HepG2 (cell line): ENCODE results near the gene RABIF. TPM values are rescaled to one million over a fixed set of nuclear protein-coding genes. Genes with fewer than 3 reads are reported as not detected.
A peak's percentile ranks its signal among the peaks of the same experiment; 100 is the strongest.

Source experiments
- CBX5 ChIP-seq: sonication (generic); formaldehyde crosslinking; IDR thresholded peaks from 2 replicates; pipeline ENCODE4 v1.4.0; 2020; ENCODE audit warnings: missing genetic modification reagents, borderline replicate concordance
- FIP1L1 ChIP-seq: fragments of 200-400 bp; formaldehyde crosslinking; IDR thresholded peaks from 2 replicates; pipeline ENCODE4 v1.6.1; 2018; ENCODE audit warnings: low read depth, mild to moderate bottlenecking, low read length, moderate library complexity, borderline replicate concordance; ENCODE audit not compliant: insufficient read depth
- GABPB1 ChIP-seq: IDR thresholded peaks from 2 replicates; pipeline ENCODE4 v1.6.1; 2016; ENCODE audit warnings: mild to moderate bottlenecking, missing genetic modification reagents, moderate library complexity, missing compliant biosample characterization
- GTF3A ChIP-seq: sonication (generic); formaldehyde crosslinking; conservative IDR thresholded peaks from 2 replicates; pipeline ENCODE4 v1.4.0; 2020; ENCODE audit warnings: mild to moderate bottlenecking, missing genetic modification reagents
- HHEX ChIP-seq: IDR thresholded peaks from 2 replicates; pipeline ENCODE4 v1.6.1; 2016; ENCODE audit warnings: control low read depth
- HMGA1 ChIP-seq: sonication (generic); formaldehyde crosslinking; conservative IDR thresholded peaks from 2 replicates; pipeline ENCODE4 v1.4.0; 2020; ENCODE audit warnings: missing genetic modification reagents
- HOXA5 ChIP-seq: sonication (generic); formaldehyde crosslinking; IDR thresholded peaks from 2 replicates; pipeline ENCODE4 v1.4.0; 2020; ENCODE audit warnings: missing genetic modification reagents
- PCBP2 ChIP-seq: fragments of 200-400 bp; formaldehyde crosslinking; optimal IDR thresholded peaks from 2 replicates; pipeline ENCODE3; 2018; ENCODE audit warnings: low read length, low read depth; ENCODE audit not compliant: poor library complexity, severe bottlenecking
- TBX3 ChIP-seq: fragments of 450-650 bp; IDR thresholded peaks from 2 replicates; pipeline ENCODE4 v1.6.1; 2017; ENCODE audit warnings: antibody characterized with exemption, mild to moderate bottlenecking, inconsistent platforms, borderline replicate concordance
- ZBTB10 ChIP-seq: sonication (generic); formaldehyde crosslinking; IDR thresholded peaks from 2 replicates; pipeline ENCODE4 v1.4.0; 2020; ENCODE audit warnings: missing genetic modification reagents, borderline replicate concordance
- ZBTB3 ChIP-seq: sonication (generic); formaldehyde crosslinking; IDR thresholded peaks from 2 replicates; pipeline ENCODE4 v1.4.0; 2020; ENCODE audit warnings: low read depth, mild to moderate bottlenecking, moderate library complexity, missing genetic modification reagents, borderline replicate concordance
- ZNF143 ChIP-seq: sonication (generic); formaldehyde crosslinking; IDR thresholded peaks from 2 replicates; pipeline ENCODE4 v1.4.0; 2020; ENCODE audit warnings: missing genetic modification reagents
- ZNF20 ChIP-seq: sonication (generic); formaldehyde crosslinking; IDR thresholded peaks from 2 replicates; pipeline ENCODE4 v1.4.0; 2020; ENCODE audit warnings: mild to moderate bottlenecking, moderate library complexity, missing genetic modification reagents
- ZNF382 ChIP-seq: sonication (generic); formaldehyde crosslinking; IDR thresholded peaks from 2 replicates; pipeline ENCODE4 v1.5.0; 2020; ENCODE audit warnings: missing genetic modification reagents, mild to moderate bottlenecking, borderline replicate concordance
- ZNF546 ChIP-seq: sonication (generic); formaldehyde crosslinking; conservative IDR thresholded peaks from 2 replicates; pipeline ENCODE4 v1.8.1; 2023; ENCODE audit warnings: mild to moderate bottlenecking, missing genetic modification reagents
- ZNF550 ChIP-seq: sonication (generic); formaldehyde crosslinking; IDR thresholded peaks from 2 replicates; pipeline ENCODE4 v1.4.0; 2020; ENCODE audit warnings: mild to moderate bottlenecking, missing genetic modification reagents, borderline replicate concordance
- ZNF782 ChIP-seq: sonication (generic); formaldehyde crosslinking; IDR thresholded peaks from 2 replicates; pipeline ENCODE4 v1.4.0; 2020; ENCODE audit warnings: missing genetic modification reagents, mild to moderate bottlenecking, borderline replicate concordance
- polyA plus RNA-seq, 8 experiments: library from polyadenylated mRNA; depleted of rRNA in 3 of 8; stranded (reverse) in 7 of 8; unstranded in 1 of 8; fragments of >200 nt; fragmentation: Illumina TruSeq in 4 of 8; extraction: Trizol in 4 of 8; gene quantifications; 2 replicates each; pipeline versions ENCODE4 v1.2.1 to v1.2.3, GENCODE V29; 2011 to 2016; ENCODE audit warnings: low read depth in 4 of 8, missing spikeins in 1 of 8, mixed read lengths in 1 of 8; ENCODE audit not compliant: insufficient read depth in 1 of 8
- total RNA-seq, 5 experiments: library from RNA; depleted of rRNA; stranded (reverse); fragments of >200 nt; fragmentation: Illumina TruSeq; extraction: Trizol; gene quantifications; 2 replicates each; pipeline ENCODE4 v1.2.3, GENCODE V29; 2016; ENCODE audit warnings: low read depth in 1 of 5
- TF ChIP-seq, protein P1 (sequence below): sonication (generic); formaldehyde crosslinking; IDR thresholded peaks from 2 replicates; pipeline ENCODE4 v1.8.0; 2022; ENCODE audit warnings: missing genetic modification reagents, low read depth, mild to moderate bottlenecking, borderline replicate concordance
- TF ChIP-seq, protein P2 (sequence below): sonication (generic); formaldehyde crosslinking; IDR thresholded peaks from 2 replicates; pipeline ENCODE4 v1.4.0; 2020; ENCODE audit warnings: mild to moderate bottlenecking, missing genetic modification reagents
- TF ChIP-seq, protein P3 (sequence below): sonication (generic); formaldehyde crosslinking; IDR thresholded peaks from 2 replicates; pipeline ENCODE4 v1.4.0; 2020; ENCODE audit warnings: missing genetic modification reagents

Gene RABIF
- total and polyA plus RNA-seq, 2 of the 13 experiments (the other 11 are each of a cell fraction or from before 2014, with no cell fraction given): 7.6 to 8.3 TPM

- TF ChIP-seq ZNF782: peak; percentile 74; the same call in 1 of the 2 replicates
- TF ChIP-seq, protein P1, sequence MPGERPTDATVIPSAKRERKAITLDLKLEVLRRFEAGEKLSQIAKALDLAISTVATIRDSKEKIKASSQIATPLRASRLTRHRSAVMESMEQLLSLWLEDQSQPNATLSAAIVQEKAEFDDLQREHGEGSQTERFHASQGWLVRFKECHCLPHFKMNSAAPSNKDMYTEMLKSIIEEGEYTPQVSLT (CRISPR knock-in tag): no peak
- no peak for TF ChIP-seq ZNF550
- TF ChIP-seq, protein P2, sequence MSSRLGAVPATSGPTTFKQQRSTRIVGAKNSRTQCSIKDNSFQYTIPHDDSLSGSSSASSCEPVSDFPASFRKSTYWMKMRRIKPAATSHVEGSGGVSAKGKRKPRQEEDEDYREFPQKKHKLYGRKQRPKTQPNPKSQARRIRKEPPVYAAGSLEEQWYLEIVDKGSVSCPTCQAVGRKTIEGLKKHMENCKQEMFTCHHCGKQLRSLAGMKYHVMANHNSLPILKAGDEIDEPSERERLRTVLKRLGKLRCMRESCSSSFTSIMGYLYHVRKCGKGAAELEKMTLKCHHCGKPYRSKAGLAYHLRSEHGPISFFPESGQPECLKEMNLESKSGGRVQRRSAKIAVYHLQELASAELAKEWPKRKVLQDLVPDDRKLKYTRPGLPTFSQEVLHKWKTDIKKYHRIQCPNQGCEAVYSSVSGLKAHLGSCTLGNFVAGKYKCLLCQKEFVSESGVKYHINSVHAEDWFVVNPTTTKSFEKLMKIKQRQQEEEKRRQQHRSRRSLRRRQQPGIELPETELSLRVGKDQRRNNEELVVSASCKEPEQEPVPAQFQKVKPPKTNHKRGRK (CRISPR knock-in tag): no peak
- no peak for TF ChIP-seq FIP1L1
- no peak for TF ChIP-seq ZNF382 (CRISPR knock-in tag)
- TF ChIP-seq GABPB1 (CRISPR knock-in tag): peak; percentile 90
- no peak for TF ChIP-seq PCBP2
- TF ChIP-seq, protein P3, sequence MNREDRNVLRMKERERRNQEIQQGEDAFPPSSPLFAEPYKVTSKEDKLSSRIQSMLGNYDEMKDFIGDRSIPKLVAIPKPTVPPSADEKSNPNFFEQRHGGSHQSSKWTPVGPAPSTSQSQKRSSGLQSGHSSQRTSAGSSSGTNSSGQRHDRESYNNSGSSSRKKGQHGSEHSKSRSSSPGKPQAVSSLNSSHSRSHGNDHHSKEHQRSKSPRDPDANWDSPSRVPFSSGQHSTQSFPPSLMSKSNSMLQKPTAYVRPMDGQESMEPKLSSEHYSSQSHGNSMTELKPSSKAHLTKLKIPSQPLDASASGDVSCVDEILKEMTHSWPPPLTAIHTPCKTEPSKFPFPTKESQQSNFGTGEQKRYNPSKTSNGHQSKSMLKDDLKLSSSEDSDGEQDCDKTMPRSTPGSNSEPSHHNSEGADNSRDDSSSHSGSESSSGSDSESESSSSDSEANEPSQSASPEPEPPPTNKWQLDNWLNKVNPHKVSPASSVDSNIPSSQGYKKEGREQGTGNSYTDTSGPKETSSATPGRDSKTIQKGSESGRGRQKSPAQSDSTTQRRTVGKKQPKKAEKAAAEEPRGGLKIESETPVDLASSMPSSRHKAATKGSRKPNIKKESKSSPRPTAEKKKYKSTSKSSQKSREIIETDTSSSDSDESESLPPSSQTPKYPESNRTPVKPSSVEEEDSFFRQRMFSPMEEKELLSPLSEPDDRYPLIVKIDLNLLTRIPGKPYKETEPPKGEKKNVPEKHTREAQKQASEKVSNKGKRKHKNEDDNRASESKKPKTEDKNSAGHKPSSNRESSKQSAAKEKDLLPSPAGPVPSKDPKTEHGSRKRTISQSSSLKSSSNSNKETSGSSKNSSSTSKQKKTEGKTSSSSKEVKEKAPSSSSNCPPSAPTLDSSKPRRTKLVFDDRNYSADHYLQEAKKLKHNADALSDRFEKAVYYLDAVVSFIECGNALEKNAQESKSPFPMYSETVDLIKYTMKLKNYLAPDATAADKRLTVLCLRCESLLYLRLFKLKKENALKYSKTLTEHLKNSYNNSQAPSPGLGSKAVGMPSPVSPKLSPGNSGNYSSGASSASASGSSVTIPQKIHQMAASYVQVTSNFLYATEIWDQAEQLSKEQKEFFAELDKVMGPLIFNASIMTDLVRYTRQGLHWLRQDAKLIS (CRISPR knock-in tag): no peak
- TF ChIP-seq HMGA1 (CRISPR knock-in tag): no peak
- no peak for TF ChIP-seq ZNF20 (CRISPR knock-in tag)
- TF ChIP-seq ZNF546 (CRISPR knock-in tag): no peak
- no peak for TF ChIP-seq HHEX (CRISPR knock-in tag)
- TF ChIP-seq ZBTB3: peak; percentile 88; the same call in 1 of the 2 replicates
- peak; percentile 66; the same call in 1 of the 2 replicates for TF ChIP-seq ZNF143 (CRISPR knock-in tag)
- TF ChIP-seq TBX3: 0 out of 2 replicates have a peak, but pooled peaks have one; percentile 31
- TF ChIP-seq CBX5 (CRISPR knock-in tag): peak; percentile 87; the same call in 1 of the 2 replicates
- TF ChIP-seq ZBTB10: peak; percentile 59; the same call in 1 of the 2 replicates
- no peak for TF ChIP-seq GTF3A (CRISPR knock-in tag)
- TF ChIP-seq HOXA5 (CRISPR knock-in tag): peak; percentile 96; the same call in 1 of the 2 replicates
Observed at GRCh38 chr1:202926581-202927491, 37.9 kb upstream of the RABIF start, which contains the start of gene KLHL12 (continued).
